ENCODE measurements around the gene ASAP3.

Gene ASAP3

DNA sequence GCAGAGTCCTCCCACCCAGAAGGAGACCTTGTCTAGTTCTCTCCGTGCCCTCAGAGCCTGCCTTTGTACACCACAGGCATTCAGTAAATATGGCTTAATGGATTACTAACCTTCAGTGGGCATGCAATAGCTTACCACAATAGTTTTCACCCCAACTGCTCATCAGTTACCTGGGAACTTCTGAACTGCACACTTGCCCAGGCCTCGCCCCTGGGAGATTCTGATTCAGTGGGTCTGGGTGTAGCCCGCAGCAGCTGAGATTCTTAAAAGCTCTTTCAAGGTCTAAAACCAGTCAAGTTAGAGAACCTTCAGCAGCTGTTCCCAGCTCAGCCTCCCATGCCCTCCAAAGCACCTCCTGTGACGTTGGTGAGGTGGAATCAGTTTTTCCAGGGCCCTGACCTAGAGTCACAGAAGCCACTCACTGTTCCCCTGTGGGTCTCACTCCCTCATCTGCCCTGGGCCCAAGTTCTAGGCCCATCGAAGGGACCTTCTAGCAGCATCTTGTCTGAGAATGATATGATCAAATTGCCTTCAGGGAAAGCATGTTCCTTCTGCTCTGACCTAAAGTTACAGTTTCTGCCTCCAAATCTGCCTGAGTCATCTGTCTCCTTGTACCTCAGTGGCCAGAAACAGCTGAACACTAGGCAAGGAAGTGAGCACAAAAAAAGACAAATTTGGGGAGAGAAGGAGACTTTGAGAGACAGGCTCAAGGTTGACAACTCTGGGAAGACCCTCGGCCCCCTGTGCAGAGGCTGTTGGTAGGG is 10.8 kb downstream of the ASAP3 start:
- TF ChIP-seq FOXP2 (optimal IDR thresholded peaks at IDR 0.05; ENCODE audit: borderline replicate concordance, extremely low read depth, extremely low read length, insufficient read depth) (no peak), TAF1 (IDR thresholded peaks at IDR 0.05; ENCODE audit: borderline replicate concordance, insufficient read depth, low read length) (no peak), SIN3A (IDR thresholded peaks at IDR 0.05; ENCODE audit: borderline replicate concordance, insufficient read depth, low read length) (no peak), POLR2AphosphoS5 (IDR thresholded peaks at IDR 0.05; ENCODE audit: low read depth, low read length) (no peak)
- TF ChIP-seq, protein P1, sequence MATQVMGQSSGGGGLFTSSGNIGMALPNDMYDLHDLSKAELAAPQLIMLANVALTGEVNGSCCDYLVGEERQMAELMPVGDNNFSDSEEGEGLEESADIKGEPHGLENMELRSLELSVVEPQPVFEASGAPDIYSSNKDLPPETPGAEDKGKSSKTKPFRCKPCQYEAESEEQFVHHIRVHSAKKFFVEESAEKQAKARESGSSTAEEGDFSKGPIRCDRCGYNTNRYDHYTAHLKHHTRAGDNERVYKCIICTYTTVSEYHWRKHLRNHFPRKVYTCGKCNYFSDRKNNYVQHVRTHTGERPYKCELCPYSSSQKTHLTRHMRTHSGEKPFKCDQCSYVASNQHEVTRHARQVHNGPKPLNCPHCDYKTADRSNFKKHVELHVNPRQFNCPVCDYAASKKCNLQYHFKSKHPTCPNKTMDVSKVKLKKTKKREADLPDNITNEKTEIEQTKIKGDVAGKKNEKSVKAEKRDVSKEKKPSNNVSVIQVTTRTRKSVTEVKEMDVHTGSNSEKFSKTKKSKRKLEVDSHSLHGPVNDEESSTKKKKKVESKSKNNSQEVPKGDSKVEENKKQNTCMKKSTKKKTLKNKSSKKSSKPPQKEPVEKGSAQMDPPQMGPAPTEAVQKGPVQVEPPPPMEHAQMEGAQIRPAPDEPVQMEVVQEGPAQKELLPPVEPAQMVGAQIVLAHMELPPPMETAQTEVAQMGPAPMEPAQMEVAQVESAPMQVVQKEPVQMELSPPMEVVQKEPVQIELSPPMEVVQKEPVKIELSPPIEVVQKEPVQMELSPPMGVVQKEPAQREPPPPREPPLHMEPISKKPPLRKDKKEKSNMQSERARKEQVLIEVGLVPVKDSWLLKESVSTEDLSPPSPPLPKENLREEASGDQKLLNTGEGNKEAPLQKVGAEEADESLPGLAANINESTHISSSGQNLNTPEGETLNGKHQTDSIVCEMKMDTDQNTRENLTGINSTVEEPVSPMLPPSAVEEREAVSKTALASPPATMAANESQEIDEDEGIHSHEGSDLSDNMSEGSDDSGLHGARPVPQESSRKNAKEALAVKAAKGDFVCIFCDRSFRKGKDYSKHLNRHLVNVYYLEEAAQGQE (IDR thresholded peaks at IDR 0.05; ENCODE audit: insufficient read depth in 1 of 2, low read depth in 2 of 2, low read length in 2 of 2): no peak

DNA sequence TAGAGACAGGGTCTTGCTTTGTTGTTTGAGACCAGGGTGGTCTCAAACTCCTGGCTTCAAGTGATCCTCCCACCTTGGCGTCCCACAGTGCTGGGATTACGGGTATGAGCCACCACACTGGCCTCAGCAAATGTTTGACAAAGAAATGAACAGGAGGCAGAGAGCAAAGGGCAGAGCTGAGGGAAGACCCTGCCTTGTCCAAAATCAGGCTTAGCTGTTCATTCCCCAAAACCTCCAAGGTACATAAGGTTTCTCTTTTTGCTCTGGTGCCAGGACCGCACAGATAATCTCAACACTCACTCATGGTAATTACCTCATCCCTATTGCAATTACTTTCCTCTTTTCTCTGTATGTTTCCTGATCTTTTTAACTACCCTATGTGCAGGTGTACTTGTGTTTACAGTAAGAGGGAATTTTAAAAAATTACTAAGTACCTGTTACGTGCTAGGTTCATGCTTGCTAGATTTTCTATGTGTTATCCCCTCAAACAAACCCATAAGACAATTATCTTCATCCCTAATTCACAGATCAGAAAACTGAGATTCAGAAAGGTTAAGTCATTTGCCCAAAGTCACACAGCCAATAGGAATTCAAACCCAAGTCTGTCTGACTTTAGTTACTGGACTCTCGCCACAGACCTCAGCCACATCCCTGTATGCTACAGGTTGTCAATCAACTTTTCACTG is 11.5 kb downstream of the ASAP3 start:
- no peak for TF ChIP-seq TAF1 (IDR thresholded peaks at IDR 0.05; ENCODE audit: borderline replicate concordance, insufficient read depth, low read length)
- TF ChIP-seq SIN3A (IDR thresholded peaks at IDR 0.05; ENCODE audit: borderline replicate concordance, insufficient read depth, low read length): no peak
- no peak for TF ChIP-seq POLR2AphosphoS5 (IDR thresholded peaks at IDR 0.05; ENCODE audit: low read depth, low read length)
- TF ChIP-seq FOXP2 (optimal IDR thresholded peaks at IDR 0.05; ENCODE audit: borderline replicate concordance, extremely low read depth, extremely low read length, insufficient read depth): no peak
- TF ChIP-seq, protein P1 (IDR thresholded peaks at IDR 0.05; ENCODE audit: insufficient read depth in 1 of 2, low read depth in 2 of 2, low read length in 2 of 2): no peak

DNA sequence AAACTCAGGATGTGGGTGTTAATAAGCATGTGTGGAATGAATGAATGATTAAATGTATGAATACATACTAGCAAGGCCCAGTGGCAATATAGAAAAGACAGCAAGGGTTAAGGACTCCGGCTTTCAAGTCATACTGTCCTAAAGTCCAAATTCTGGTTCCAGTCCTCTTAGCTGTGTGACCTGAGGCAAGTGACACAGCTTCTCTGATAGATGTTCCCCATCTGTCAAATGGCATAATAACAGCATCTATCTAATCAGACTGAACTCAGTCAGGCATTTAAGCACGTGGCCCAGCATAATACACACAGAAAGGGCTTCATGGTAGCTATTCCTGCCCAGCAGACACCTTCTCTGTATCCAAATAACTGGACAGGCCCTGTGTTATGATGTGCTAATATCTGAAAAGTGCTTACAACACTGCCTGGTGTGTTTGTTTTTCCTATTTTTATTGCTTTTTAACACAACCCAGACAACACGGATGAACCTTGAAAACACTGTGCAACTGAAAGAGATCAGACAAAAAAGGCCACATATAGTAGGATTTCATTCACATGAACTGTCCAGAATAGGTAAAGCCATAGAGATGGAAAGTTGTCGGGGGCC is 12.4 kb downstream of the ASAP3 start:
- TF ChIP-seq FOXP2 (optimal IDR thresholded peaks at IDR 0.05; ENCODE audit: borderline replicate concordance, extremely low read depth, extremely low read length, insufficient read depth) (no peak), POLR2AphosphoS5 (IDR thresholded peaks at IDR 0.05; ENCODE audit: low read depth, low read length) (no peak), TAF1 (IDR thresholded peaks at IDR 0.05; ENCODE audit: borderline replicate concordance, insufficient read depth, low read length) (no peak), SIN3A (IDR thresholded peaks at IDR 0.05; ENCODE audit: borderline replicate concordance, insufficient read depth, low read length) (no peak)
- TF ChIP-seq, protein P1 (IDR thresholded peaks at IDR 0.05; ENCODE audit: insufficient read depth in 1 of 2, low read depth in 2 of 2, low read length in 2 of 2): no peak

DNA sequence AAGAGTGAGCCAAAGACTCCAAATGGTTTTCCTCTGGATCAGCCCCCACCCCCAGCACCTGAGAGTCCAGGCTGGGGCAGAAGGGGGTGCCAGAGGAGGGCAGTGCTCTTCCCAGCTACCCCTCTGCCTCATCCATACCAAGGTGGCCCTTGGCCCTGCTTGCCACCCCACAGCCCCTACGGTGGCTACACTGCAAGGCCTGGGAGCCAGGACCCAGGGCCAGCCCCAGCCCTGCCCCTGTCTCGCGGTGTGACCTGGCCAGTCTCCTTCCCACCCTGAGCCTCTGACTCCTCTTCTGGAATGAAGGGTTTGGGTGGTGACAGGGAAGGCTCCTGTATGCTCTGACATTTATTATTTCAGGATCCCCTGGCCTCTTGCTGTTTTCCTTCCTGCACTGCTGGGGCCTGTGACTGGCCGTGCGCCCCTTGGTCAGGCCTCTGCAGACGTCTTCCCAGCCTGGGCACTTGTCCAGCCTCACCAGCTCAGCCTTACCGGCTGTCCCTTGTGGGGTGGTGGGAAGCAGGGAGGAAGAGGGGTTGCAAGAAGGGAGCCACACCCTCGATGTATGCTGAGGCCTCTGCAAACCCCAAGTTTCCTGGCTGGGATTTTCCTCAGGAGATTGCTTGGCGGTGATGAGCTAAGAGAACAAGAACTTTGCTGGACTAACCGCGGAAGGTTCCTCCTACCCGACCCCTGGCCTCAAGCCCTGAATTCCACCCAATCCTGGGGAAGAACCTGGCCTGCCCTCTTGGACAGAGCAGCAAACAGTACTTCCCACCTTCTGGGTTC is 13.5 kb downstream of the ASAP3 start:
- TF ChIP-seq FOXP2 (optimal IDR thresholded peaks at IDR 0.05; ENCODE audit: borderline replicate concordance, extremely low read depth, extremely low read length, insufficient read depth) (no peak), TAF1 (IDR thresholded peaks at IDR 0.05; ENCODE audit: borderline replicate concordance, insufficient read depth, low read length) (no peak), POLR2AphosphoS5 (IDR thresholded peaks at IDR 0.05; ENCODE audit: low read depth, low read length) (no peak), SIN3A (IDR thresholded peaks at IDR 0.05; ENCODE audit: borderline replicate concordance, insufficient read depth, low read length) (no peak)
- TF ChIP-seq, protein P1 (IDR thresholded peaks at IDR 0.05; ENCODE audit: insufficient read depth in 1 of 2, low read depth in 2 of 2, low read length in 2 of 2): no peak
